Measurements from ENCODE around the gene PTPN14. TPM values are rescaled to one million over a fixed set of nuclear protein-coding genes. Genes with fewer than 3 reads are reported as not detected.

PTPN14 gene
- total and polyA plus RNA-seq, 2 of the 8 experiments (the other 6 are each of a cell fraction or from before 2014, with no cell fraction given), result 14.4 to 93.6 TPM

GRCh38 chr1:214568328-214568727, 16.9 kb upstream of the PTPN14 start (continued):
- TF ChIP-seq KDM1A (IDR thresholded peaks at IDR 0.05; ENCODE audit: borderline replicate concordance, low read length), result no peak
- no peak for TF ChIP-seq BRCA1 (IDR thresholded peaks at IDR 0.05; ENCODE audit: low read depth, low read length)
- TF ChIP-seq EP300 (IDR thresholded peaks at IDR 0.05; ENCODE audit: borderline replicate concordance in 1 of 2, low read depth in 2 of 2, low read length in 2 of 2), result no peak
- TF ChIP-seq CTBP2 (IDR thresholded peaks at IDR 0.05; ENCODE audit: borderline replicate concordance, insufficient read depth, insufficient read length, low read length), result no peak
- no peak for TF ChIP-seq CHD1 (IDR thresholded peaks at IDR 0.05; ENCODE audit: low read depth, low read length)
- TF ChIP-seq YY1 (IDR thresholded peaks at IDR 0.05; ENCODE audit: low read depth, low read length), result no peak
